OCI-LY1 (cell line): ENCODE data around the gene IGSF9B.

Experiments used
- H2AFZ ChIP-seq: fragments of 200-600 bp; sonication (generic), shearing (Covaris generic); 2 replicates; pipeline ENCODE4 v1.6.0; 2014; ENCODE audit warnings: antibody characterized with exemption, mild to moderate bottlenecking, low read length
- H3F3A ChIP-seq: fragments of 200-600 bp; sonication (generic), shearing (Covaris generic); 2 replicates; pipeline ENCODE4 v1.6.0; 2014; ENCODE audit warnings: mild to moderate bottlenecking, antibody characterized with exemption, low read length, moderate library complexity; ENCODE audit not compliant: insufficient read depth
- H3K27ac ChIP-seq: fragments of 200-600 bp; sonication (generic); 2 replicates; pipeline ENCODE4 v1.5.1; 2014; ENCODE audit warnings: low read length, mixed run types, mild to moderate bottlenecking, low read depth; ENCODE audit not compliant: poor library complexity, severe bottlenecking
- H3K27me3 ChIP-seq: fragments of 200-600 bp; sonication (generic); 2 replicates; pipeline ENCODE4 v1.6.0; 2014; ENCODE audit warnings: antibody characterized with exemption, mild to moderate bottlenecking, low read length, moderate library complexity; ENCODE audit not compliant: insufficient read depth
- H3K36me3 ChIP-seq: fragments of 200-600 bp; sonication (generic); 2 replicates; pipeline ENCODE4 v1.6.1; 2014; ENCODE audit warnings: mild to moderate bottlenecking, antibody characterized with exemption, low read length, moderate library complexity, mixed read lengths; ENCODE audit not compliant: insufficient read depth
- H3K4me1 ChIP-seq: fragments of 200-600 bp; sonication (generic); 2 replicates; pipeline ENCODE4 v1.5.1; 2014; ENCODE audit warnings: mild to moderate bottlenecking, low read length, moderate library complexity; ENCODE audit not compliant: insufficient read depth, severe bottlenecking
- H3K4me2 ChIP-seq: fragments of 200-600 bp; sonication (generic), shearing (Covaris generic); 2 replicates; pipeline ENCODE4 v1.6.1; 2014; ENCODE audit warnings: low read length
- H3K4me3 ChIP-seq: fragments of 200-600 bp; sonication (generic); 2 replicates; pipeline ENCODE4 v1.5.1; 2014; ENCODE audit warnings: low read length, low read depth, mild to moderate bottlenecking, mixed read lengths; ENCODE audit not compliant: poor library complexity, severe bottlenecking
- H3K79me2 ChIP-seq: fragments of 200-600 bp; shearing (Covaris generic); 2 replicates; pipeline ENCODE4 v1.6.1; 2016; ENCODE audit warnings: mixed run types, low read length, mixed read lengths; ENCODE audit not compliant: insufficient read depth
- H3K9ac ChIP-seq: fragments of 200-600 bp; sonication (generic), shearing (Covaris generic); 2 replicates; pipeline ENCODE4 v1.6.1; 2014; ENCODE audit warnings: mild to moderate bottlenecking, low read length, mixed read lengths
- H3K9me2 ChIP-seq: fragments of 200-600 bp; sonication (generic), shearing (Covaris generic); 2 replicates; pipeline ENCODE4 v1.6.1; 2014; ENCODE audit warnings: low read depth, mild to moderate bottlenecking, low read length, mixed read lengths
- H3K9me3 ChIP-seq: fragments of 200-600 bp; shearing (Covaris generic); 2 replicates; pipeline ENCODE4 v1.6.1; 2014; ENCODE audit warnings: low read length, mixed read lengths
- H4K20me1 ChIP-seq: fragments of 200-600 bp; sonication (generic), shearing (Covaris generic); 2 replicates; pipeline ENCODE4 v1.6.0; 2016; ENCODE audit warnings: mild to moderate bottlenecking, low read length; ENCODE audit not compliant: insufficient read depth
- CTCF ChIP-seq: fragments of 200-600 bp; sonication (generic), shearing (Covaris generic); IDR thresholded peaks from 2 replicates; pipeline ENCODE4 v1.5.1; 2017; ENCODE audit warnings: mild to moderate bottlenecking, antibody characterized with exemption, low read length, moderate library complexity, mixed read lengths
- EZH2 ChIP-seq: fragments of 200-600 bp; sonication (generic), shearing (Covaris generic); IDR thresholded peaks from 2 replicates; pipeline ENCODE4 v1.8.0; 2017; ENCODE audit warnings: borderline replicate concordance, mixed run types, mild to moderate bottlenecking, antibody characterized with exemption, low read length, moderate library complexity, mixed read lengths

IGSF9B gene

GRCh38 chr11:133993107-133993506 is 36.3 kb upstream of the IGSF9B start:
- H3K27me3 ChIP-seq = no peaks in the 10 kb centered on the region
- no peaks in the 10 kb centered on the region for H3K36me3 ChIP-seq
- H3K9ac ChIP-seq = no peak overlapping the region
- H2AFZ ChIP-seq = no peak overlapping the region
- no peaks in the 10 kb centered on the region for H3F3A ChIP-seq
- TF ChIP-seq EZH2 (no peak), CTCF (no peak)
- no peak overlapping the region for H3K27ac ChIP-seq
- no peaks in the 10 kb centered on the region for H3K79me2 ChIP-seq
- H3K9me2 ChIP-seq = no peaks in the 10 kb centered on the region
- H3K4me2 ChIP-seq = no peak overlapping the region
- H3K9me3 ChIP-seq = no peaks in the 10 kb centered on the region
- no peaks in the 10 kb centered on the region for H3K4me1 ChIP-seq
- H3K4me3 ChIP-seq = no peak overlapping the region
- no peaks in the 10 kb centered on the region for H4K20me1 ChIP-seq

- no peaks in the 10 kb centered on the region for H3K36me3 ChIP-seq
- no peak overlapping the region for H3K27ac ChIP-seq
- H3K9me2 ChIP-seq = no peaks in the 10 kb centered on the region
- H2AFZ ChIP-seq = no peak overlapping the region
- no peaks in the 10 kb centered on the region for H3K4me1 ChIP-seq
- TF ChIP-seq CTCF (no peak), EZH2 (no peak)
- H4K20me1 ChIP-seq = no peaks in the 10 kb centered on the region
- H3K4me3 ChIP-seq = no peak overlapping the region
- no peaks in the 10 kb centered on the region for H3F3A ChIP-seq
- H3K4me2 ChIP-seq = no peak overlapping the region
- no peaks in the 10 kb centered on the region for H3K9me3 ChIP-seq
- no peaks in the 10 kb centered on the region for H3K79me2 ChIP-seq
- no peak overlapping the region for H3K9ac ChIP-seq
- H3K27me3 ChIP-seq = no peaks in the 10 kb centered on the region
Observed at GRCh38 chr11:133992121-133992520, 35.4 kb upstream of the IGSF9B start.

- Histone ChIP-seq H3K4me2 (no peak overlapping the region), H3K4me3 (no peak overlapping the region), H4K20me1 (no peaks in the 10 kb centered on the region), H3F3A (no peaks in the 10 kb centered on the region), H3K79me2 (no peaks in the 10 kb centered on the region), H3K27ac (no peak overlapping the region), H3K9me3 (no peaks in the 10 kb centered on the region), H3K4me1 (no peaks in the 10 kb centered on the region), H3K9me2 (no peaks in the 10 kb centered on the region), H3K36me3 (no peaks in the 10 kb centered on the region), H3K27me3 (no peaks in the 10 kb centered on the region), H2AFZ (no peak overlapping the region), H3K9ac (no peak overlapping the region)
- TF ChIP-seq CTCF (no peak), EZH2 (no peak)
Observed at GRCh38 chr11:133991101-133991500, 34.3 kb upstream of the IGSF9B start.
